EL (cell line): ENCODE data around the gene OR5AS1.
"Not testable (repeated sequence)": the region's sequence is repeated elsewhere in the genome, so short reads cannot be mapped to it uniquely, and the experiment has no call there.

Experiments
- DNase-seq: peaks from one replicate; pipeline ENCODE4 v3.0.0-alpha.2; 2016

The OR5AS1 gene

DNA sequence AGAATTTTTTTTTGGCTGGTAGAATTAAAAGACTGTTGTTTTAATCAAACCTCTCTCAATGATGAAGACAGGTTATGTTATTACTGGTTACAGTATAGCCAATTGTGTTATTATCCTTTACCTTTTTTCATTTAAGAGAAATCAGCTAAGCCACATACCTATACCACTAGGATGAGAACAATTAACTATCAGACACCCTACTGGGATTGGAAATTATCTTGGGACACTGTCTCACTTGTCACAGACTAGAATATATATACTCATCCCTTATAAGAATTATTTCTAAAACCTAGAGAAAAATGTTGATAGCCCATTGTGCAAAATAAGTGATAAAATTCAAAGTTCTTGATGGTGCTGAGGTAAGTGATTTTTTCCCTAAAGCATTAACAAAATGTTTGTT is at the start of gene OR5AS1:
Gene OR5AS1, plus strand, starts transcription at position 301 of the 400 bp plus-strand sequence. CDS start 2,765 bp downstream, outside the sequence.
- DNase-seq: no peak

DNA sequence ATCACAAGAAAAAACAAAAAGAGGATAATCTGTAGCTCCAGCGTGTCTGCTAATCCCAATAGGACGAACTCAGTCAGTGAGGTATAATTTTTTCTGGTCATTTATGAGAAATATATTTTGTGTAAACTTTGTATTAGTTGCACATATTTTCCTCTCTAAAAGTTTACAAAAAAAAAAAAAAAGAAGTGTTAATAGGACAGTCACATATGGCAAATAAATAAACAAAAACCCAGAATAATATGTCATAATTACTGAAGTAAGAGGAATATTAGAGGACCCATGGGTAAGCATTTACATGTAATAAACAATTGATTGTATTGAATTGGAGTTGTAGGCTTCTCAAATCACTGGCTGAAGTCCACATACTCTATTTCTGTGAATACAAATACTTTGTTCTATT is 32.9 kb upstream of the OR5AS1 start, which contains the start of gene OR5F1:
Gene OR5F1, minus strand, starts transcription at position 101 of the 400 bp plus-strand sequence. Its CDS starts 0 bp downstream, at position 101.
- DNase-seq: no peak

DNA sequence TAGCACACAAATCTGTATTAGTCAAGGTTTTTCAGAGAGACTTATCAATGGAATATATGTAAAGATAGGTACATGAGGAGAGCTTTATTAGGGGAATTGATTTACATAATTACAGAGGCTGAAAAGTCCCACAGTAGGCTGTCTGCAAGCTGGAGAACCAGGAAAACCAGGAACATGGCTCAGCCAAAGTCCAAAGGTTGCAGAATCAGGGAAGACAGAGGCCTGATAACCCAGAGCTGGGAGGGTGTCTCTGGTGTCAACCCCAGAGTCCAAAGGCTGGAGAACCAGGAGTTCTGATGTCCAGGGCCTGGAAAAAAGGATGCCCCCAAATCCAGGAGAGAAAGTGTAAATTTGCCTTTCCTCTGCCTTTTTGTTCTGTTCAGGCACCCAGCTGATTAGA is 16.7 kb upstream of the OR5AS1 start:
- DNase-seq: no peak

DNA sequence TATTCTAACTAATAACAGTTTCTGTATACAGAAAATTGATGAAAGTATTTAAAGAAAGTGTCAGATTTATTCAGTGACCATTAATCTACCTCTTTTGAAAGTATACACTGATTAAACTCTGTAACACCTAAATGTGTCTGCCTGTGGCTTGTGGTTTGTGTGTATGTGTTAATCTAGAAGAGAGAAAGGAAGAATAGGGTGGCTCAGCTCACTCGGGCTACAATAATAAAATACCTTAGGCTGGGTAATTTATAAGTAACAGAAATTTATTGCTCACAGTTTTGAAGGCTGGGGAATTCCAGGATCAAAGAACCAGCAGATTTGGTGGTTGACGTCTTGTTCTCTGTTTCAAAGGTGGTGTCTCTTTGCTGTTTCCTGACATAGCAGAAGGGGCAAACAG is 13.6 kb upstream of the OR5AS1 start:
- DNase-seq: no peak

DNA sequence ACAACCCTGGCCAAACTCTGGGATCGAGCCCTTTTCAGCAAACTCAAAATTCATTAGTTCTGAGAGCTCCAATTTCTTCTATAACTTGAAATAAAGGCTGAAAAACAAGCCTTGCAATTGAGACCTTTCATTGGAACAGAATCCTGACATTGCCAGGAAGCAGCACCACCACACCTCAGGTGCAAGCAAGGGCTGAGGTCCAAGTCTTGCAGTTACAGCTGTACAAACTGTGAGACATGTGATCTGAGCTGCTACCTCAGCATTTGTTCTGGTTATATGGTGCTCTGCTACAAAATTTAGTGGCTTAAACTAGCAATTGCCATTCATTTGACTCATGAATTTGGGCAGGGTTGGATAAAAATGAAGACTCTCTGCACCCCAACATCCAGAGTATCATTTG is 18.1 kb downstream of the OR5AS1 start:
- DNase-seq: no peak

DNA sequence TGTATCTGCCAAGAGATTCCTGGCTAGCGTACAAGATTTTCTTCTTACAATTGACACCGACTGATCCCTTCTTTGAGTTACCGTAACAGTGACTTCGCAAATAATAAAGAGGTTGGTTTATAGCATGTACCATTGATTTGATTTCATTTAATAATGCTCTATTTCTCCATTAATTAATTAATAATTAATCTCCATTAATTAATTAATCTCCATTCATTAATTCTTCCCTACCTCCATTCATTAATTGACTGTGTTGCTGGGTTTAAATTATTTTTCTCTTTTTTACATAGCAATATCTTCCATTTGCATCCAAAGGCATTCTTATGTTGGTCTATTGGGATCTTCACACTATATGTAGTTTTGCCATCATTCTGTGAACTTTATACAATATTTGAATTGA is 21.0 kb downstream of the OR5AS1 start:
- no peak for DNase-seq

DNA sequence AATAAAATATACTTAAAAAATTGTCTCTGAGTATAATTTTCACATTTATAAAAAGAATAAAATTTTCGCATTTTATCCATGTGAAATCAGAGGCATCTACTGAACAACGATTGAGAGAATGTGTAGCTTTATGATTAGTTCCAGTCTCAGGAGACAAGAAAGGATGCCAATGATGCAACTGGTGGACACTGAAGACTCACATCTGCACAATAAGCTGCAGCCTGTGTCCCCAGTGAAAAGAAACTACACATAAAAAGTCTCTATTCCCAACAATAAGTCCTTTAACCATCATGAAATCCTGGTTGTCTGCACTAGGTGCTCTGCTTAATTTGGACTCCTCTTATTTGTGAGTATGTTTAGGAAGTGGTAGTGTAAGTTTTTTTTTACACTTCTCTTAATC is 22.0 kb downstream of the OR5AS1 start:
- DNase-seq: no peak

DNA sequence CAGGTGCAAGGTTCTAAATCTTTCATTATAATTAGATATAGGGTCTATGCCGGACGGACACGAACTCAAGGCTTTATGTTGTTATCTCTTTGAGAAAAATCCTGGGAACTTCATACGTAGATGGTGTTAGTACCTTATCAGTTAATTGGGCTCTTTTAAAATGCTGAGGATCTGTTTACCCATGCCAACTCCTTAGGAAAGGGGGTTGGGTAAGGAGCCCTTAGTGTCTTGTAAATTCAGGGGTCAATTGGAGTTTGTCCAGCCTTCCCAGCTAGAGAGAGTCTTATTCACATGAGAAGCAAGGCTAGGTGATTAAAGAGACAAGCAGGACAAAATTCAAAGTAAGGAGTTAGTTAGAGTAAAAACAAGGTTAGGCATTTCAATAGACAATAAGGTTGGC is 28.9 kb downstream of the OR5AS1 start:
- DNase-seq: not testable (repeated sequence)

DNA sequence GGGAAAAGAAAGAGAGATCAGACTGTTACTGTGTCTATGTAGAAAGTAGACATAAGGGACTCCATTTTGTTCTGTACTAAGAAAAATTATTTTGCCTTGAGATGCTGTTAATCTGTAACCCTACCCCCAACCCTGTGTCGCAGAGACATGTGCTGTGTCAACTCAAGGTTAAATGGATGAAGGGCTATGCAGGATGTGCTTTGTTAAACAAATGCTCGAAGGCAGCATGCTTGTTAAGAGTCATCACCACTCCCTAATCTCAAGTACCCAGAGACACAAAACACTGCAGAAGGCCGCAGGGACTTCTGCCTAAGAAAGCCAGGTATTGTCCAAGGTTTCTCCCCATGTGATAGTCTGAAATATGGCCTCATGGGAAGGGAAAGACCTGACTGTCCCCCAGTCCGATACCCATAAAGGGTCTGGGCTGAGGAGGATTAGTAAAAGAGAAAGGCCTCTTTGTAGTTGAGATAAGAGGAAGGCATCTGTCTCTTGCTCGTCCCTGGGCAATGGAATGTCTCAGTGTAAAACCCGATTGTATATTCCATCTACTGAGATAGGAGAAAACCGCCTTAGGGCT is 30.3 kb downstream of the OR5AS1 start:
- not testable (repeated sequence) for DNase-seq

DNA sequence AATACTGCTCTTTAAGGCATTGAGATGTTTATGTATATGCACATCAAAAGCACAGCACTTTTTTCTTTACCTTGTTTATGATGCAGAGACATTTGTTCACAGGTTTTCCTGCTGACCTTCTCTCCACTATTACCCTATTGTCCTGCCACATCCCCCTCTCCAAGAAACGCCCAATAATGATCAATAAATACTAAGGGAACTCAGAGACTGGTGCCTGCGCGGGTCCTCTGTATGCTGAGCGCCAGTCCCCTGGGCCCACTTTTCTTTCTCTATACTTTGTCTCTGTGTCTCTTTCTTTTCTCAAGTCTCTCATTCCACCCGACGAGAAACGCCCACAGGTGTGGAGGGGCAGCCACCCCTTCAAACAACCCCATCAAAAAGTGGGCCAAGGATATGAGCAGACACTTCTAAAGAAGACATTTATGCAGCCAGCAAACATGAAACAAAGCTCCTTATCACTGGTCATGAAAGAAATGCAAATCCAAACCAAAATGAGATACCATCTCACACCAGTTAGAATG is 30.9 kb downstream of the OR5AS1 start:
- DNase-seq: not testable (repeated sequence)

DNA sequence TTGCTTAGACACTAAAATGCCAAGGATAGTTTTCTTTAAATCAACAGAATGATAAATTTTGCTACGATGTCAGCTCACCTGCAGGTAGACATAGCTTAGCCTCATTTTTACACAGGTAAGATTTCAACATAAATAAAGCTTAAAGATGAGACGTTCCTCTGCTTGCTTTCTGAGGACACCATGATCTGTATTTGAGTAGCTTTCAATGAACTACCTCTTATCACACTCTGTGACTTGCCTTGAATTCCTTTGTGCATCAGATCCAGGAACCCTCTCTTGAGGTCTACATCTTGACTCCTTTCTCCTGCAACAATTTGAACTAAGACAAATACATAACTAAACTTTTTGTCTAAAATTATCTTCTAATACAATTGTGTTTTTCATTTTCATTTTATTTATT is 39.5 kb downstream of the OR5AS1 start:
- DNase-seq: no peak
